WTC11 (cell line): ENCODE data around the gene STAT6. TPM values are rescaled to one million over a fixed set of nuclear protein-coding genes. Genes with fewer than 3 reads are reported as not detected.
A peak's percentile ranks its signal among the peaks of the same experiment; 100 is the strongest.

Experiments
- ATAC-seq: fragments of 200-7000 bp; cut with Tn5 transposase; 2 replicates; pipeline ENCODE4 v1.10.0; 2021; ENCODE audit warnings: mild to moderate bottlenecking, moderate library complexity
- CTCF ChIA-PET: fragments of 300-600 bp; sonication (Branson Sonifier 250); formaldehyde crosslinking; loops from one replicate; lab custom pipeline; 2021; ENCODE audit warnings: antibody characterized with exemption; lab: Charles Lee
- POLR2A ChIA-PET: fragments of 350-600 bp; sonication (Branson Sonifier 250); formaldehyde crosslinking; loops from one replicate; lab custom pipeline; 2021; ENCODE audit warnings: antibody characterized with exemption; lab: Charles Lee
- DNase-seq: peaks from one replicate; pipeline ENCODE4 v3.0.0; 2021; ENCODE audit warnings: low spot score
- H3K27ac Mint-ChIP-seq: 2 replicates; pipeline ENCODE4 v1.8.0; 2021; ENCODE audit warnings: mixed read lengths
- H3K27me3 Mint-ChIP-seq: 2 replicates; pipeline ENCODE4 v1.8.0; 2021; ENCODE audit warnings: low read depth, mild to moderate bottlenecking, moderate library complexity, mixed read lengths
- H3K36me3 Mint-ChIP-seq: 2 replicates; pipeline ENCODE4 v1.8.0; 2021; ENCODE audit warnings: mixed read lengths
- H3K4me1 Mint-ChIP-seq: 2 replicates; pipeline ENCODE4 v1.8.0; 2022; ENCODE audit warnings: mixed read lengths
- H3K4me3 Mint-ChIP-seq: 2 replicates; pipeline ENCODE4 v1.8.0; 2021; ENCODE audit warnings: mild to moderate bottlenecking, moderate library complexity, mixed read lengths
- H3K9me3 Mint-ChIP-seq: 2 replicates; pipeline ENCODE4 v1.8.0; 2021; ENCODE audit warnings: mixed read lengths
- CBFB ChIP-seq: sonication (generic); formaldehyde crosslinking; IDR thresholded peaks from 2 replicates; pipeline ENCODE4 v1.8.1; 2022; ENCODE audit warnings: mild to moderate bottlenecking, low read depth, missing genetic modification reagents
- ETV6 ChIP-seq: sonication (generic); formaldehyde crosslinking; IDR thresholded peaks from 2 replicates; pipeline ENCODE4 v1.8.1; 2022; ENCODE audit warnings: mild to moderate bottlenecking, missing genetic modification reagents
- FOXK1 ChIP-seq: sonication (generic); formaldehyde crosslinking; IDR thresholded peaks from 2 replicates; pipeline ENCODE4 v1.8.0; 2022; ENCODE audit warnings: mild to moderate bottlenecking, moderate library complexity, missing genetic modification reagents
- GABPB1 ChIP-seq: sonication (generic); formaldehyde crosslinking; IDR thresholded peaks from 2 replicates; pipeline ENCODE4 v1.8.1; 2023; ENCODE audit warnings: mild to moderate bottlenecking, missing genetic modification reagents
- GTF2I ChIP-seq: fragments of 250-450 bp; sonication (Bioruptor Pico); conservative IDR thresholded peaks from 2 replicates; pipeline ENCODE4 v1.4.0; 2021; ENCODE audit warnings: mild to moderate bottlenecking
- HMGA2 ChIP-seq: fragments of 250-450 bp; sonication (Bioruptor Pico); IDR thresholded peaks from 2 replicates; pipeline ENCODE4 v1.4.0; 2021; ENCODE audit warnings: mild to moderate bottlenecking, moderate library complexity
- KAT7 ChIP-seq: sonication (generic); formaldehyde crosslinking; IDR thresholded peaks from 2 replicates; pipeline ENCODE4 v1.8.1; 2023; ENCODE audit warnings: missing genetic modification reagents, mild to moderate bottlenecking, borderline replicate concordance
- MXD4 ChIP-seq: fragments of 250-450 bp; sonication (Bioruptor Pico); IDR thresholded peaks from 2 replicates; pipeline ENCODE4 v1.8.0; 2021; ENCODE audit warnings: mild to moderate bottlenecking, moderate library complexity, borderline replicate concordance
- PRRX2 ChIP-seq: fragments of 250-450 bp; sonication (Bioruptor Pico); IDR thresholded peaks from 2 replicates; pipeline ENCODE4 v1.8.0; 2021; ENCODE audit warnings: mild to moderate bottlenecking
- SP1 ChIP-seq: sonication (generic); formaldehyde crosslinking; conservative IDR thresholded peaks from 2 replicates; pipeline ENCODE4 v1.8.1; 2022; ENCODE audit warnings: missing genetic modification reagents
- ZBTB21 ChIP-seq: sonication (generic); formaldehyde crosslinking; IDR thresholded peaks from 2 replicates; pipeline ENCODE4 v1.8.1; 2023; ENCODE audit warnings: mild to moderate bottlenecking, missing genetic modification reagents, borderline replicate concordance
- ZNF138 ChIP-seq: sonication (generic); formaldehyde crosslinking; conservative IDR thresholded peaks from 2 replicates; pipeline ENCODE4 v1.8.1; 2022; ENCODE audit warnings: mild to moderate bottlenecking, moderate library complexity, missing genetic modification reagents
- ZNF317 ChIP-seq: sonication (generic); formaldehyde crosslinking; IDR thresholded peaks from 2 replicates; pipeline ENCODE4 v1.8.1; 2023; ENCODE audit warnings: low read depth, mild to moderate bottlenecking, moderate library complexity, missing genetic modification reagents, borderline replicate concordance
- ZNF671 ChIP-seq: fragments of 250-450 bp; sonication (Bioruptor Pico); IDR thresholded peaks from 2 replicates; pipeline ENCODE4 v1.8.0; 2021; ENCODE audit warnings: mild to moderate bottlenecking
- total RNA-seq: library from RNA; stranded (reverse); gene quantifications from 3 replicates; pipeline ENCODE4 v1.2.3, GENCODE V29; 2021
- TF ChIP-seq, protein P1 (sequence below): sonication (generic); formaldehyde crosslinking; IDR thresholded peaks from 2 replicates; pipeline ENCODE4 v1.8.1; 2023; ENCODE audit warnings: mild to moderate bottlenecking, missing genetic modification reagents
- TF ChIP-seq, protein P2 (sequence below): fragments of 250-450 bp; sonication (Bioruptor Pico); IDR thresholded peaks from 2 replicates; pipeline ENCODE4 v1.9.0; 2021; ENCODE audit warnings: mild to moderate bottlenecking
- TF ChIP-seq, protein P3 (sequence below): sonication (generic); formaldehyde crosslinking; IDR thresholded peaks from 2 replicates; pipeline ENCODE4 v1.8.1; 2022; ENCODE audit warnings: missing genetic modification reagents, borderline replicate concordance
- TF ChIP-seq, protein P4 (sequence below): sonication (generic); formaldehyde crosslinking; IDR thresholded peaks from 2 replicates; pipeline ENCODE4 v1.8.1; 2022; ENCODE audit warnings: mild to moderate bottlenecking, missing genetic modification reagents, moderate library complexity, borderline replicate concordance
- TF ChIP-seq, protein P5 (sequence below): sonication (generic); formaldehyde crosslinking; conservative IDR thresholded peaks from 2 replicates; pipeline ENCODE4 v1.8.1; 2022; ENCODE audit warnings: mild to moderate bottlenecking, missing genetic modification reagents
- TF ChIP-seq, protein P6 (sequence below): sonication (generic); formaldehyde crosslinking; IDR thresholded peaks from 2 replicates; pipeline ENCODE4 v1.8.1; 2023; ENCODE audit warnings: mild to moderate bottlenecking, missing genetic modification reagents
- TF ChIP-seq, protein P7 (sequence below): fragments of 250-450 bp; sonication (Bioruptor Pico); IDR thresholded peaks from 2 replicates; pipeline ENCODE4 v1.9.0; 2021; ENCODE audit warnings: moderate library complexity, mild to moderate bottlenecking, inconsistent platforms, borderline replicate concordance
- TF ChIP-seq, protein P8 (sequence below): sonication (generic); formaldehyde crosslinking; IDR thresholded peaks from 2 replicates; pipeline ENCODE4 v1.8.1; 2023; ENCODE audit warnings: mild to moderate bottlenecking, missing genetic modification reagents, moderate library complexity

STAT6 gene
- total RNA-seq, 1 experiment from 2014 or later, result 47.0 TPM

DNA sequence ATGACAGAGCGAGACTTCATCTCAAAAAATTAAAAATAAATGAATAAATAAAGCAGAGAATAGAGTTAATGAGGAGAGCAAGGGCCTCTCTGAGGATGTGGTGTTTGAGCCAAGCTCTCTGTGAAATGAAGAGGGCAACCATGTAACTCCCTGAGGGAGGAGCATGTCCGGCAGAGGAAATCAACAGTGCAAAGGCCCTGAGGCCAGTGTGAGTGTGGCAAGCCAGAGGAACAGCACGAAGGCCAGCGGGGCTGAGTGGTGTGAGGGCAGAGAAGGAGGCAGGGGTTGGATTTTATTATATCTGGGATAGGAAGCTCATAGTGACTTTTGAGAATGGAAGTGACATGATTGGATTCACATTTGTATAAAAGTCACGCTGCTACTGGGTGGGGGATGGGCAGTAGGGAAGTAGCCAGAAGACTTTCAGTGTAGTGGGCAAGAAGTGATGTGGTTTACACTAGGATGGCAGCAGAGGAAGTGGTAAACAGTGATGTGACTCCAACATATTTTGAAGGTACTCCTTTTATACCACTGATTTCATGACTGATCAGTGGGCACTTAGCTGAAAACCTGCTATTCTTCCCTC, 46.5 kb upstream of the STAT6 start:
- H3K27ac Mint-ChIP-seq, result no peak overlapping the region
- no peaks in the 10 kb centered on the region for H3K4me1 Mint-ChIP-seq
- no peaks in the 10 kb centered on the region for H3K9me3 Mint-ChIP-seq
- ATAC-seq (no peak), DNase-seq (no peak)
- CTCF ChIA-PET, result interaction anchor here (1.3 kb wide), 1 partner anchor 18 kb away, joined by 5 read pairs; no protein-coding TSS in a partner anchor
- POLR2A ChIA-PET, result no interaction called here
- H3K27me3 Mint-ChIP-seq, result no peaks in the 10 kb centered on the region
- no peak overlapping the region for H3K4me3 Mint-ChIP-seq
- TF ChIP-seq ZBTB21 (CRISPR knock-in tag) (no peak), PRRX2 (CRISPR knock-in tag) (no peak), HMGA2 (no peak), GTF2I (0 out of 2 replicates have a peak, but pooled peaks have one; percentile 39)
- peaks cover 76% of the 10 kb centered on the region for H3K36me3 Mint-ChIP-seq

DNA sequence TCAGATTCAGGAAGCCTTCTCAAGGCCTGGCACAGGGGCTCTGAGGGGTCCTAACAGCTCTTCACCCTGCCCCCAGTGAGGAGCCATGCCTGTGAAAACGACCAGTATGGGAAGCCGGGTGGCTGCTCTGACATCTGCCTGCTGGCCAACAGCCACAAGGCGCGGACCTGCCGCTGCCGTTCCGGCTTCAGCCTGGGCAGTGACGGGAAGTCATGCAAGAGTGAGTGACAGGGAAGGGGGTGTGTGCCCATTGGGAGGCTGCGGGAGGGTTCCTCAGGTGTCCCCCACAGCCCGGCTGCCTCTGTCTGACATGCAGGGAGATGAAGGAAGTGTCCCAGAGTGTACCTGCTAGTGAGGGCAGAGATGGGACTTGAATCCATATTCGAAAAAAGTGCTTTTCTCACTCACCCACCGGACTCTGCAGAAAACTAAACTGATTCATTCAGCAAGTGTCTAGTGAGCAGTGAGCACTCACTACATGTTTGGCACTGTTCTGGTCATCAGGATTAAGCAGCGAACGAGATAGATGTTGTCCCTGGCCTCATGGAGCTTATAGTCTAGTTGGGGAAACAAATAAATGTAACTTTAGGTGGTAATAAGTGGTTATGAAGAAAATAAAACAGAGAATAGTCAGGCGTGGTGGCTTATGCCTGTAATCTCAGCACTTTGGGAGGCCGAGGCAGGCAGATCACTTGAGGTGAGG, 45.7 kb upstream of the STAT6 start:
- no peak for TF ChIP-seq ZNF138 (CRISPR knock-in tag)
- TF ChIP-seq, protein P1, sequence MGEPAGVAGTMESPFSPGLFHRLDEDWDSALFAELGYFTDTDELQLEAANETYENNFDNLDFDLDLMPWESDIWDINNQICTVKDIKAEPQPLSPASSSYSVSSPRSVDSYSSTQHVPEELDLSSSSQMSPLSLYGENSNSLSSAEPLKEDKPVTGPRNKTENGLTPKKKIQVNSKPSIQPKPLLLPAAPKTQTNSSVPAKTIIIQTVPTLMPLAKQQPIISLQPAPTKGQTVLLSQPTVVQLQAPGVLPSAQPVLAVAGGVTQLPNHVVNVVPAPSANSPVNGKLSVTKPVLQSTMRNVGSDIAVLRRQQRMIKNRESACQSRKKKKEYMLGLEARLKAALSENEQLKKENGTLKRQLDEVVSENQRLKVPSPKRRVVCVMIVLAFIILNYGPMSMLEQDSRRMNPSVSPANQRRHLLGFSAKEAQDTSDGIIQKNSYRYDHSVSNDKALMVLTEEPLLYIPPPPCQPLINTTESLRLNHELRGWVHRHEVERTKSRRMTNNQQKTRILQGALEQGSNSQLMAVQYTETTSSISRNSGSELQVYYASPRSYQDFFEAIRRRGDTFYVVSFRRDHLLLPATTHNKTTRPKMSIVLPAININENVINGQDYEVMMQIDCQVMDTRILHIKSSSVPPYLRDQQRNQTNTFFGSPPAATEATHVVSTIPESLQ (CRISPR knock-in tag), result no peak
- TF ChIP-seq ZNF671 (CRISPR knock-in tag), result no peak
- TF ChIP-seq, protein P2, sequence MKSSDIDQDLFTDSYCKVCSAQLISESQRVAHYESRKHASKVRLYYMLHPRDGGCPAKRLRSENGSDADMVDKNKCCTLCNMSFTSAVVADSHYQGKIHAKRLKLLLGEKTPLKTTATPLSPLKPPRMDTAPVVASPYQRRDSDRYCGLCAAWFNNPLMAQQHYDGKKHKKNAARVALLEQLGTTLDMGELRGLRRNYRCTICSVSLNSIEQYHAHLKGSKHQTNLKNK (CRISPR knock-in tag), result no peak
- no peak for TF ChIP-seq GTF2I
- TF ChIP-seq, protein P3, sequence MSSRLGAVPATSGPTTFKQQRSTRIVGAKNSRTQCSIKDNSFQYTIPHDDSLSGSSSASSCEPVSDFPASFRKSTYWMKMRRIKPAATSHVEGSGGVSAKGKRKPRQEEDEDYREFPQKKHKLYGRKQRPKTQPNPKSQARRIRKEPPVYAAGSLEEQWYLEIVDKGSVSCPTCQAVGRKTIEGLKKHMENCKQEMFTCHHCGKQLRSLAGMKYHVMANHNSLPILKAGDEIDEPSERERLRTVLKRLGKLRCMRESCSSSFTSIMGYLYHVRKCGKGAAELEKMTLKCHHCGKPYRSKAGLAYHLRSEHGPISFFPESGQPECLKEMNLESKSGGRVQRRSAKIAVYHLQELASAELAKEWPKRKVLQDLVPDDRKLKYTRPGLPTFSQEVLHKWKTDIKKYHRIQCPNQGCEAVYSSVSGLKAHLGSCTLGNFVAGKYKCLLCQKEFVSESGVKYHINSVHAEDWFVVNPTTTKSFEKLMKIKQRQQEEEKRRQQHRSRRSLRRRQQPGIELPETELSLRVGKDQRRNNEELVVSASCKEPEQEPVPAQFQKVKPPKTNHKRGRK (CRISPR knock-in tag), result no peak
- TF ChIP-seq, protein P4, sequence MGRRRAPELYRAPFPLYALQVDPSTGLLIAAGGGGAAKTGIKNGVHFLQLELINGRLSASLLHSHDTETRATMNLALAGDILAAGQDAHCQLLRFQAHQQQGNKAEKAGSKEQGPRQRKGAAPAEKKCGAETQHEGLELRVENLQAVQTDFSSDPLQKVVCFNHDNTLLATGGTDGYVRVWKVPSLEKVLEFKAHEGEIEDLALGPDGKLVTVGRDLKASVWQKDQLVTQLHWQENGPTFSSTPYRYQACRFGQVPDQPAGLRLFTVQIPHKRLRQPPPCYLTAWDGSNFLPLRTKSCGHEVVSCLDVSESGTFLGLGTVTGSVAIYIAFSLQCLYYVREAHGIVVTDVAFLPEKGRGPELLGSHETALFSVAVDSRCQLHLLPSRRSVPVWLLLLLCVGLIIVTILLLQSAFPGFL (CRISPR knock-in tag), result no peak
- no peak for TF ChIP-seq FOXK1 (CRISPR knock-in tag)
- TF ChIP-seq GABPB1 (CRISPR knock-in tag), result no peak
- no peak for TF ChIP-seq ETV6 (CRISPR knock-in tag)
- TF ChIP-seq KAT7 (CRISPR knock-in tag), result no peak
- no peaks in the 10 kb centered on the region for H3K4me1 Mint-ChIP-seq
- ATAC-seq (no peak), DNase-seq (no peak)
- H3K27me3 Mint-ChIP-seq, result no peaks in the 10 kb centered on the region
- H3K4me3 Mint-ChIP-seq, result no peak overlapping the region
- POLR2A ChIA-PET, result no interaction called here
- H3K9me3 Mint-ChIP-seq, result no peaks in the 10 kb centered on the region
- H3K36me3 Mint-ChIP-seq, result peaks cover 67% of the 10 kb centered on the region
- peak overlapping the region; percentile 28; the same call in 1 of the 2 replicates for H3K27ac Mint-ChIP-seq
- CTCF ChIA-PET, result interaction anchor here (1.0 to 1.3 kb wide), 2 partner anchors 19 to 26 kb away, joined by 3 to 5 read pairs; no protein-coding TSS in a partner anchor

DNA sequence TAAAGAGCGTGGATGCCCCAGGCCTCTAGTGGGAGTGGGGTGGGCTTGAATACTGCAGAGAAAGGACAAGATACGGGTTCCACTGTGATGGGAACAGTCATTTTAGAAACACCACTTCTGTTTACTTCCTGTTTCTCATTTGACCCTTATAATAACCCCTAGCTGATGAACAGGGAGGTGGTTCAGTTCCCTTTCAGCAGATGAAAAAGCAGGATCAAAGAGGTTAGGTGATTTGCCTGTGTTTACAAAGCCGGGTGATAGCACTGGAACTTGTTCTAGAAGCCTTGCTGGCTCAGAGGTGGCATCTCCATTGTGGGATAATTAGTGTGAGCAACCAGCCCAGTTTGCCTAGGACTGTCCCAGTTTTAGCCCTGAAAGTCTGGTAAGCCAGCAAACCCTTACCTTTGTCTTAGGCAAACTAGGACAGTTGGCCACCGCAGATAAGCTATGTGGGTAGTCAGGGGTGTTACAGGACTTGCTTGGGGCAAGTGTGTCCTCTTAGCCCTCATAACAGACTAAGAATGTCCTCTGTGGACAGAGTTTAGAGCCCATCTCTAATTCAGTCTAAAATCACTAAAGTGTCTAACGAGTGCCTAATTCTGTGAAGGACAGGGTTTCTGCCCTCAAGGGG, 43.8 kb upstream of the STAT6 start:
- Mint-ChIP-seq H3K36me3 (peaks cover 50% of the 10 kb centered on the region), H3K27ac (no peak overlapping the region), H3K4me3 (no peak overlapping the region), H3K27me3 (no peaks in the 10 kb centered on the region), H3K4me1 (peaks cover 4% of the 10 kb centered on the region; the same call in 1 of the 2 replicates), H3K9me3 (no peaks in the 10 kb centered on the region)
- DNase-seq, result no peak
- ChIA-PET CTCF (interaction anchor here (1.7 kb wide), 1 partner anchor 21 kb away, joined by 7 read pairs; no protein-coding TSS in a partner anchor), POLR2A (no interaction called here)
- no peak for ATAC-seq
- TF ChIP-seq, protein P5, sequence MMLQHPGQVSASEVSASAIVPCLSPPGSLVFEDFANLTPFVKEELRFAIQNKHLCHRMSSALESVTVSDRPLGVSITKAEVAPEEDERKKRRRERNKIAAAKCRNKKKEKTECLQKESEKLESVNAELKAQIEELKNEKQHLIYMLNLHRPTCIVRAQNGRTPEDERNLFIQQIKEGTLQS, result no peak
- TF ChIP-seq HMGA2 (no peak), PRRX2 (CRISPR knock-in tag) (no peak), SP1 (CRISPR knock-in tag) (no peak), ZNF317 (CRISPR knock-in tag) (no peak), MXD4 (CRISPR knock-in tag) (no peak), CBFB (CRISPR knock-in tag) (no peak)
- TF ChIP-seq, protein P6, sequence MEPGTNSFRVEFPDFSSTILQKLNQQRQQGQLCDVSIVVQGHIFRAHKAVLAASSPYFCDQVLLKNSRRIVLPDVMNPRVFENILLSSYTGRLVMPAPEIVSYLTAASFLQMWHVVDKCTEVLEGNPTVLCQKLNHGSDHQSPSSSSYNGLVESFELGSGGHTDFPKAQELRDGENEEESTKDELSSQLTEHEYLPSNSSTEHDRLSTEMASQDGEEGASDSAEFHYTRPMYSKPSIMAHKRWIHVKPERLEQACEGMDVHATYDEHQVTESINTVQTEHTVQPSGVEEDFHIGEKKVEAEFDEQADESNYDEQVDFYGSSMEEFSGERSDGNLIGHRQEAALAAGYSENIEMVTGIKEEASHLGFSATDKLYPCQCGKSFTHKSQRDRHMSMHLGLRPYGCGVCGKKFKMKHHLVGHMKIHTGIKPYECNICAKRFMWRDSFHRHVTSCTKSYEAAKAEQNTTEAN (CRISPR knock-in tag), result no peak
- TF ChIP-seq, protein P7, sequence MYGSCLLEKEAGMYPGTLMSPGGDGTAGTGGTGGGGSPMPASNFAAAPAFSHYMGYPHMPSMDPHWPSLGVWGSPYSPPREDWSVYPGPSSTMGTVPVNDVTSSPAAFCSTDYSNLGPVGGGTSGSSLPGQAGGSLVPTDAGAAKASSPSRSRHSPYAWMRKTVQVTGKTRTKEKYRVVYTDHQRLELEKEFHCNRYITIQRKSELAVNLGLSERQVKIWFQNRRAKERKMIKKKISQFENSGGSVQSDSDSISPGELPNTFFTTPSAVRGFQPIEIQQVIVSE (CRISPR knock-in tag), result no peak
- TF ChIP-seq, protein P8, sequence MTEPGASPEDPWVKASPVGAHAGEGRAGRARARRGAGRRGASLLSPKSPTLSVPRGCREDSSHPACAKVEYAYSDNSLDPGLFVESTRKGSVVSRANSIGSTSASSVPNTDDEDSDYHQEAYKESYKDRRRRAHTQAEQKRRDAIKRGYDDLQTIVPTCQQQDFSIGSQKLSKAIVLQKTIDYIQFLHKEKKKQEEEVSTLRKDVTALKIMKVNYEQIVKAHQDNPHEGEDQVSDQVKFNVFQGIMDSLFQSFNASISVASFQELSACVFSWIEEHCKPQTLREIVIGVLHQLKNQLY (CRISPR knock-in tag), result no peak
